ENCODE data around the gene HLF.

Gene HLF

GRCh38 chr17:55341432-55341831, 76.7 kb downstream of the HLF start:
- Mint-ChIP-seq H3K27ac (no peak overlapping the region), H3K36me3 (ENCODE audit: low read depth) (no peaks in the 10 kb centered on the region), H3K4me1 (peaks cover 22% of the 10 kb centered on the region)

GRCh38 chr17:55342800-55343585, 78.2 kb downstream of the HLF start:
- no peak for TF ChIP-seq CTCF (IDR thresholded peaks at IDR 0.05; ENCODE audit: unreplicated experiment in 3 of 3)
- Mint-ChIP-seq H3K9me3 (peaks cover 6% of the 10 kb centered on the region), H3K4me1 (peaks cover 26% of the 10 kb centered on the region), H3K27ac (peak overlapping the region in 2 of 3 experiments; percentile 57 to 67), H3K27me3 (ENCODE audit: low read depth) (peaks cover 12% of the 10 kb centered on the region), H3K36me3 (ENCODE audit: low read depth) (no peaks in the 10 kb centered on the region), H3K4me3 (no peak overlapping the region)

More at GRCh38 chr17:55341432-55341831, 76.7 kb downstream of the HLF start:
- Mint-ChIP-seq H3K9me3 (peaks cover 5% of the 10 kb centered on the region), H3K4me3 (no peak overlapping the region), H3K27me3 (ENCODE audit: low read depth) (peaks cover 12% of the 10 kb centered on the region)
- no peak for TF ChIP-seq CTCF (IDR thresholded peaks at IDR 0.05; ENCODE audit: unreplicated experiment in 3 of 3)

GRCh38 chr17:55343900-55344513, 79.2 kb downstream of the HLF start:
- H3K4me3 Mint-ChIP-seq, result no peak overlapping the region
- no peak for TF ChIP-seq CTCF (IDR thresholded peaks at IDR 0.05; ENCODE audit: unreplicated experiment in 3 of 3)
- H3K9me3 Mint-ChIP-seq, result peaks cover 6% of the 10 kb centered on the region
- no peak overlapping the region for H3K27ac Mint-ChIP-seq
- H3K36me3 Mint-ChIP-seq (ENCODE audit: low read depth), result no peaks in the 10 kb centered on the region
- peaks cover 12% of the 10 kb centered on the region for H3K27me3 Mint-ChIP-seq (ENCODE audit: low read depth)
- peaks cover 34% of the 10 kb centered on the region for H3K4me1 Mint-ChIP-seq

GRCh38 chr17:55344514-55344997, 79.8 kb downstream of the HLF start:
- Mint-ChIP-seq H3K9me3 (peaks cover 6% of the 10 kb centered on the region), H3K4me3 (no peak overlapping the region), H3K36me3 (ENCODE audit: low read depth) (no peaks in the 10 kb centered on the region), H3K27ac (no peak overlapping the region), H3K4me1 (peaks cover 34% of the 10 kb centered on the region), H3K27me3 (ENCODE audit: low read depth) (peaks cover 11% of the 10 kb centered on the region)
- TF ChIP-seq CTCF (IDR thresholded peaks at IDR 0.05; ENCODE audit: unreplicated experiment in 3 of 3), result no peak

GRCh38 chr17:55345132-55345531, 80.4 kb downstream of the HLF start:
- Mint-ChIP-seq H3K9me3 (peaks cover 6% of the 10 kb centered on the region), H3K4me1 (peaks cover 32% of the 10 kb centered on the region), H3K36me3 (ENCODE audit: low read depth) (no peaks in the 10 kb centered on the region), H3K27me3 (ENCODE audit: low read depth) (peaks cover 7% of the 10 kb centered on the region), H3K27ac (no peak overlapping the region), H3K4me3 (no peak overlapping the region)
- TF ChIP-seq CTCF (IDR thresholded peaks at IDR 0.05; ENCODE audit: unreplicated experiment in 3 of 3), result no peak

Data from nephron (organoid).